Measurements from ENCODE around the gene DIP2A. TPM values are rescaled to one million over a fixed set of nuclear protein-coding genes. Genes with fewer than 3 reads are reported as not detected.

DIP2A gene
- total RNA-seq, 1 experiment from 2014 or later, result 39.9 TPM

DNA sequence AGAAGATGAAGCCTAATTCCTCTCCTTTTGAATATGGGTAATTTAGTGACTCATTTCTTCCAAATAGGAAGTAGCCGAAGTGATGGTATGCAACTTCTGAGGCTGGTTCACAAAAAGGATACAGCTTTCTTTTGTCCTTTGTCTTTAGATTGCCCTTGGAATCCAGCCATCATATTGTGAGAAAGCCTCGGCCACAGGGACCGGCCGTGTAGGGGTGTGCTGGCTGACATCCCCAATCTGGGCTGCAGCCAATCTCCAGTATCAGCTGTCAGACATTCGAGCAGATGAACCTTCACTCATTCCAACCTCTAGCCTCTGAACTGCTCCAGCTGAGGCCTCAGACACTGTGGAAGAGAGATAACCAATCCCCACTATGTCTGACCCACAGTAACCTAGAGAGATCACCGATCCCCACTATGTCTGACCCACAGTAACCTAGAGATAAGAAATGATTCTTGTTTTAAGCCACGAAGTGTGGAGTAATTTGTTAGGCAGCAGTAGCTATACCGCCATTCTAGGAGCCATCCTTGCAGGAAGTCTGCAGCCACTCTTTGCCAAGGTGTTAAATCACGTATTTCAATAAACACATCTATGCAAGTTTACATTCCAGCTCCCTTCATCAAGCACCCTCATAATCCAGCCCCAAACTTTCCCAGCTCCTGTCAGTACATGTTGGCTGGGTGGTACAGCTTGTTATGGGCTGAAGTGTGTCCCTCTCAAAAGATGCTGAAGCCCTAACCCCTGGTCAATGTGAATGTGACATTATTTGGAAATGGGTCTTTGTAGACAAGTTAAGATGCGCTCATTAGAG is 2.9 kb upstream of the DIP2A start:
- DNase-seq, result no peak
- CTCF ChIA-PET, result no interaction called here
- Histone ChIP-seq H3K27me3 (ENCODE audit: insufficient read depth, low read depth) (no peaks in the 10 kb centered on the region), H3K4me2 (no peak overlapping the region), H3K79me2 (ENCODE audit: low read depth) (peaks cover 30% of the 10 kb centered on the region), H3K4me1 (replicated peaks; ENCODE audit: insufficient read depth) (no peaks in the 10 kb centered on the region), H3K36me3 (ENCODE audit: low read depth) (no peaks in the 10 kb centered on the region), H3K27ac (no peak overlapping the region), H3K9me2 (ENCODE audit: insufficient read depth) (no peaks in the 10 kb centered on the region), H3K4me3 (no peak overlapping the region), H4K20me1 (ENCODE audit: insufficient read depth) (no peaks in the 10 kb centered on the region), H2AFZ (no peak overlapping the region), H3F3A (ENCODE audit: insufficient read depth, low read depth) (no peaks in the 10 kb centered on the region), H3K9me3 (ENCODE audit: insufficient read depth, low read depth) (no peaks in the 10 kb centered on the region)
- TF ChIP-seq, protein P1, sequence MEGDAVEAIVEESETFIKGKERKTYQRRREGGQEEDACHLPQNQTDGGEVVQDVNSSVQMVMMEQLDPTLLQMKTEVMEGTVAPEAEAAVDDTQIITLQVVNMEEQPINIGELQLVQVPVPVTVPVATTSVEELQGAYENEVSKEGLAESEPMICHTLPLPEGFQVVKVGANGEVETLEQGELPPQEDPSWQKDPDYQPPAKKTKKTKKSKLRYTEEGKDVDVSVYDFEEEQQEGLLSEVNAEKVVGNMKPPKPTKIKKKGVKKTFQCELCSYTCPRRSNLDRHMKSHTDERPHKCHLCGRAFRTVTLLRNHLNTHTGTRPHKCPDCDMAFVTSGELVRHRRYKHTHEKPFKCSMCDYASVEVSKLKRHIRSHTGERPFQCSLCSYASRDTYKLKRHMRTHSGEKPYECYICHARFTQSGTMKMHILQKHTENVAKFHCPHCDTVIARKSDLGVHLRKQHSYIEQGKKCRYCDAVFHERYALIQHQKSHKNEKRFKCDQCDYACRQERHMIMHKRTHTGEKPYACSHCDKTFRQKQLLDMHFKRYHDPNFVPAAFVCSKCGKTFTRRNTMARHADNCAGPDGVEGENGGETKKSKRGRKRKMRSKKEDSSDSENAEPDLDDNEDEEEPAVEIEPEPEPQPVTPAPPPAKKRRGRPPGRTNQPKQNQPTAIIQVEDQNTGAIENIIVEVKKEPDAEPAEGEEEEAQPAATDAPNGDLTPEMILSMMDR (conservative IDR thresholded peaks at IDR 0.05), result no peak
- TF ChIP-seq EZH2 (IDR thresholded peaks at IDR 0.05; ENCODE audit: low read depth), result no peak
- intact Hi-C loops (cut with micrococcal nuclease; ENCODE audit: unreplicated experiment), result no loop called here
- POLR2A ChIA-PET (ENCODE audit: unreplicated experiment), result interaction anchor here (0.6 kb wide), 1 partner anchor 12 kb away, joined by 3 read pairs; no protein-coding TSS in a partner anchor
- no TSS peak for BruUV-seq (replicated peaks)

DNA sequence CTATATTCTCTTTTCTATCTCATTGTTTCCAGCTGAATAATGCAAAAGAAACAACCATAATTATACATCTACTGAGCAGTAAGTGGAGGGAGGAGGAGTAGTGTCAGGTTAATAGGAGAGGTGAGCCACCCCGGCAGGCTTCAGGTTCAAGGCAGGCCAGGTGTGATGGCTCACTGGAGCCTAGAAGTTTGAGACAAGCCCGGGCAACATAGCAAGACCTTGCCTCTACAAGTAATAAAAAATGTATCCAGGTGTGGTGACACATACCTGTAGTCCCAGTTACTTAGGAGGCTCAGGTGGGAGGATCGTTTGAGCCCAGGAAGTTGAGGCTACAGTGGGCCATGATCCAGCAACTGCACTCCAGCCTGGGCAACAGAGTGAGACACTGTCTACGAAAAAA is 1.9 kb upstream of the DIP2A start:
- TF ChIP-seq EZH2 (IDR thresholded peaks at IDR 0.05; ENCODE audit: low read depth), result no peak
- TF ChIP-seq, protein P1 (conservative IDR thresholded peaks at IDR 0.05), result no peak
- H3F3A ChIP-seq (ENCODE audit: insufficient read depth, low read depth), result no peaks in the 10 kb centered on the region
- CTCF ChIA-PET, result no interaction called here
- intact Hi-C loops (cut with micrococcal nuclease; ENCODE audit: unreplicated experiment), result no loop called here
- POLR2A ChIA-PET (ENCODE audit: unreplicated experiment), result no interaction called here
- peak overlapping the region; percentile 98; the same call in 1 of the 2 replicates for H3K4me2 ChIP-seq
- no peak overlapping the region for H2AFZ ChIP-seq
- no peaks in the 10 kb centered on the region for H3K4me1 ChIP-seq (replicated peaks; ENCODE audit: insufficient read depth)
- no peak for DNase-seq
- no peak overlapping the region for H3K27ac ChIP-seq
- H3K4me3 ChIP-seq, result no peak overlapping the region
- H3K9me2 ChIP-seq (ENCODE audit: insufficient read depth), result no peaks in the 10 kb centered on the region
- no TSS peak for BruUV-seq (replicated peaks)
- H3K9me3 ChIP-seq (ENCODE audit: insufficient read depth, low read depth), result no peaks in the 10 kb centered on the region
- H3K79me2 ChIP-seq (ENCODE audit: low read depth), result peaks cover 31% of the 10 kb centered on the region
- no peaks in the 10 kb centered on the region for H3K27me3 ChIP-seq (ENCODE audit: insufficient read depth, low read depth)
- no peaks in the 10 kb centered on the region for H3K36me3 ChIP-seq (ENCODE audit: low read depth)
- no peaks in the 10 kb centered on the region for H4K20me1 ChIP-seq (ENCODE audit: insufficient read depth)

DNA sequence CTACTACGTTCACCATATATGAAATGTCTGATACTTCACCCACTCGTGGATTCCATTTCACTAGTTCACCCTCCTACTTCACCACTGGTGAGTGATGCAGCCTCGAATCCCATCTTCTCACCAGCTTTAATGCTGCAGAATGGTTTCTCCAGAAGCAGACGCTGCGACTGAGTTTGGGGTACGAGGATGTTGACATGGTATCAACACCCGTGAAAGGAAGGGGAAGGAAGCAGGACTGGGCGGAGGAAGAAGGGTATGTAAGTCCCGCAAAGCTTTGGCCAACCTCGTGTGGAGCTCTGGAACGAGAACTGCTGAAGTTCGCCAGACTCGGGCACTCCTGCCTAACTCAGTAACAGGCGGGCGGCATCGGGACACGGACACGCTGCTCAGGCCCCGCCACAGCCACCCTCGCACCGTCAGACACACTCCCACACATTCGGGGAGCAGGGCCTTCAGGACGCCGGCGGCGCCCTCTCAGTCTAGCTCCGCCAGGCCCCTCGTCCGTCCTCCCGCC is 833 bp upstream of the DIP2A start:
- H3F3A ChIP-seq (ENCODE audit: insufficient read depth, low read depth), result no peaks in the 10 kb centered on the region
- DNase-seq, result no peak
- H3K27me3 ChIP-seq (ENCODE audit: insufficient read depth, low read depth), result no peaks in the 10 kb centered on the region
- H2AFZ ChIP-seq, result peak overlapping the region; percentile 97
- no peaks in the 10 kb centered on the region for H3K9me3 ChIP-seq (ENCODE audit: insufficient read depth, low read depth)
- intact Hi-C loops (cut with micrococcal nuclease; ENCODE audit: unreplicated experiment), result no loop called here
- BruUV-seq (replicated peaks), result no TSS peak
- peak overlapping the region; percentile 78 for H3K4me3 ChIP-seq
- H3K9me2 ChIP-seq (ENCODE audit: insufficient read depth), result no peaks in the 10 kb centered on the region
- POLR2A ChIA-PET (ENCODE audit: unreplicated experiment), result interaction anchor here (0.6 kb wide), 1 partner anchor 20 kb away, joined by 3 read pairs; no protein-coding TSS in a partner anchor
- H3K4me2 ChIP-seq, result peak overlapping the region; percentile 98
- CTCF ChIA-PET, result no interaction called here
- TF ChIP-seq, protein P1 (conservative IDR thresholded peaks at IDR 0.05), result no peak
- TF ChIP-seq EZH2 (IDR thresholded peaks at IDR 0.05; ENCODE audit: low read depth), result no peak
- H3K79me2 ChIP-seq (ENCODE audit: low read depth), result peaks cover 31% of the 10 kb centered on the region
- no peaks in the 10 kb centered on the region for H3K4me1 ChIP-seq (replicated peaks; ENCODE audit: insufficient read depth)
- no peaks in the 10 kb centered on the region for H3K36me3 ChIP-seq (ENCODE audit: low read depth)
- peak overlapping the region; percentile 49 for H3K27ac ChIP-seq
- H4K20me1 ChIP-seq (ENCODE audit: insufficient read depth), result no peaks in the 10 kb centered on the region
